OCI-LY3 (cell line): Measurements from ENCODE around the gene ARVCF.

ENCODE experiments used
- EZH2phosphoT487 ChIP-seq: fragments of 200-600 bp; shearing (Covaris generic); IDR thresholded peaks from 2 replicates; pipeline ENCODE4 v1.6.1; 2018; ENCODE audit warnings: antibody characterized with exemption, mixed run types, low read depth
- TF ChIP-seq, protein P1 (sequence below): fragments of 200-600, 300-600 bp; sonication (generic); IDR thresholded peaks from 2 replicates; pipeline ENCODE4 v1.5.1; 2014; ENCODE audit warnings: antibody characterized with exemption, low read length, low read depth

DNA sequence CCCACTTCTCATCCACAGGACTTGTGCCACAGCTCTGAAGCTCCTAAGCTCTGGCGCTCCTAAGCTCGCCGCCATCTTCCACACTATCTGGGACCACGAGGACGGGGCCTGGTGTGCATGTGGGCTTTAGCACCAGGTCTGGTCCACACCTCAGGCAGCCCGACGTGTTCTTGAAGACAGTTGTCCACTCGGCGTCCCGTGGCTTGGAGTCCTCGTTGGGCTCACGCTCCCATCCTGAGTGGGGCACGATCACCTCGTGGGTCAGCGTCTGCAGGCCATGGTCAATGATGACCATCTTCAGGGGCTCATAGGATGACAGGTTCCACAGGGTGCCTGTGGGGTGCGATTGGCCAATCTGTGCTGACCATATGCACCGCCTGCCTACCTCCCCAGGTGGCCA is 37.9 kb downstream of the ARVCF start:
- TF ChIP-seq, protein P1, sequence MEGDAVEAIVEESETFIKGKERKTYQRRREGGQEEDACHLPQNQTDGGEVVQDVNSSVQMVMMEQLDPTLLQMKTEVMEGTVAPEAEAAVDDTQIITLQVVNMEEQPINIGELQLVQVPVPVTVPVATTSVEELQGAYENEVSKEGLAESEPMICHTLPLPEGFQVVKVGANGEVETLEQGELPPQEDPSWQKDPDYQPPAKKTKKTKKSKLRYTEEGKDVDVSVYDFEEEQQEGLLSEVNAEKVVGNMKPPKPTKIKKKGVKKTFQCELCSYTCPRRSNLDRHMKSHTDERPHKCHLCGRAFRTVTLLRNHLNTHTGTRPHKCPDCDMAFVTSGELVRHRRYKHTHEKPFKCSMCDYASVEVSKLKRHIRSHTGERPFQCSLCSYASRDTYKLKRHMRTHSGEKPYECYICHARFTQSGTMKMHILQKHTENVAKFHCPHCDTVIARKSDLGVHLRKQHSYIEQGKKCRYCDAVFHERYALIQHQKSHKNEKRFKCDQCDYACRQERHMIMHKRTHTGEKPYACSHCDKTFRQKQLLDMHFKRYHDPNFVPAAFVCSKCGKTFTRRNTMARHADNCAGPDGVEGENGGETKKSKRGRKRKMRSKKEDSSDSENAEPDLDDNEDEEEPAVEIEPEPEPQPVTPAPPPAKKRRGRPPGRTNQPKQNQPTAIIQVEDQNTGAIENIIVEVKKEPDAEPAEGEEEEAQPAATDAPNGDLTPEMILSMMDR = no peak
- TF ChIP-seq EZH2phosphoT487 = no peak
